Rectal smooth muscle tissue (tissue), 1 donor: ENCODE results near the gene MELTF.

Experiments
- H3K27ac ChIP-seq: one replicate; pipeline ENCODE4 v1.7.0; 2013; ENCODE audit warnings: low read depth, low read length, inconsistent platforms
- H3K27me3 ChIP-seq: one replicate; pipeline ENCODE4 v1.7.0; 2013; ENCODE audit warnings: low read length; ENCODE audit not compliant: control insufficient read depth, insufficient read depth
- H3K36me3 ChIP-seq: one replicate; pipeline ENCODE4 v1.7.0; 2013; ENCODE audit warnings: low read length; ENCODE audit not compliant: control insufficient read depth, insufficient read depth
- H3K4me1 ChIP-seq: one replicate; pipeline ENCODE4 v1.7.0; 2013; ENCODE audit warnings: low read length; ENCODE audit not compliant: control insufficient read depth, insufficient read depth
- H3K4me3 ChIP-seq: one replicate; pipeline ENCODE4 v1.7.0; 2013; ENCODE audit warnings: low read length
- H3K9ac ChIP-seq: one replicate; pipeline ENCODE4 v1.7.0; 2013; ENCODE audit warnings: low read length

MELTF gene

GRCh38 chr3:196974661-196975060 is 55.0 kb downstream of the MELTF start:
- Histone ChIP-seq H3K27me3 (no peaks in the 10 kb centered on the region), H3K4me3 (no peak overlapping the region), H3K27ac (no peak overlapping the region), H3K4me1 (no peaks in the 10 kb centered on the region), H3K36me3 (no peaks in the 10 kb centered on the region), H3K9ac (no peak overlapping the region)

- Histone ChIP-seq H3K4me3 (no peak overlapping the region), H3K36me3 (no peaks in the 10 kb centered on the region), H3K27me3 (no peaks in the 10 kb centered on the region), H3K27ac (no peak overlapping the region), H3K9ac (no peak overlapping the region), H3K4me1 (peaks cover 4% of the 10 kb centered on the region)
These were observed 58.4 kb downstream of the MELTF start for GRCh38 chr3:196971094-196971698.

- H3K36me3 ChIP-seq = no peaks in the 10 kb centered on the region
- H3K9ac ChIP-seq = no peak overlapping the region
- H3K27ac ChIP-seq = no peak overlapping the region
- H3K27me3 ChIP-seq = no peaks in the 10 kb centered on the region
- no peak overlapping the region for H3K4me3 ChIP-seq
- H3K4me1 ChIP-seq = peaks cover 4% of the 10 kb centered on the region
These were observed 59.0 kb downstream of the MELTF start for GRCh38 chr3:196970547-196971093.

GRCh38 chr3:196969660-196970546 is 59.7 kb downstream of the MELTF start:
- Histone ChIP-seq H3K9ac (no peak overlapping the region), H3K27ac (no peak overlapping the region), H3K36me3 (no peaks in the 10 kb centered on the region), H3K4me1 (peaks cover 4% of the 10 kb centered on the region), H3K4me3 (peak overlapping the region; percentile 73), H3K27me3 (no peaks in the 10 kb centered on the region)

GRCh38 chr3:196969134-196969659 is 60.4 kb downstream of the MELTF start:
- no peaks in the 10 kb centered on the region for H3K27me3 ChIP-seq
- H3K36me3 ChIP-seq = no peaks in the 10 kb centered on the region
- H3K9ac ChIP-seq = no peak overlapping the region
- H3K27ac ChIP-seq = no peak overlapping the region
- H3K4me1 ChIP-seq = peaks cover 4% of the 10 kb centered on the region
- H3K4me3 ChIP-seq = peak overlapping the region; percentile 73

- Histone ChIP-seq H3K4me1 (peaks cover 4% of the 10 kb centered on the region), H3K4me3 (peak within 1 kb of the TSS; percentile 85), H3K9ac (peak within 1 kb of the TSS; percentile 84), H3K36me3 (no peaks in the 10 kb centered on the region), H3K27ac (no peak within 1 kb of the TSS), H3K27me3 (no peaks in the 10 kb centered on the region)
These were observed 61.1 kb downstream of the MELTF start, which contains the start of gene PIGZ for GRCh38 chr3:196968233-196969133. PIGZ (minus strand) TSS chr3:196968833; CDS start chr3:196952031, 16,802 bp downstream.

- no peaks in the 10 kb centered on the region for H3K27me3 ChIP-seq
- no peaks in the 10 kb centered on the region for H3K36me3 ChIP-seq
These were observed 62.0 kb downstream of the MELTF start for GRCh38 chr3:196967412-196968232.

GRCh38 chr3:196966526-196967401 is 62.9 kb downstream of the MELTF start:
- Histone ChIP-seq H3K36me3 (no peaks in the 10 kb centered on the region), H3K4me3 (no peak overlapping the region), H3K27me3 (no peaks in the 10 kb centered on the region), H3K4me1 (peaks cover 4% of the 10 kb centered on the region), H3K9ac (no peak overlapping the region), H3K27ac (no peak overlapping the region)

More at GRCh38 chr3:196967412-196968232, 62.0 kb downstream of the MELTF start:
- H3K4me3 ChIP-seq = peak overlapping the region; percentile 85
- no peak overlapping the region for H3K9ac ChIP-seq
- peaks cover 4% of the 10 kb centered on the region for H3K4me1 ChIP-seq
- no peak overlapping the region for H3K27ac ChIP-seq

- Histone ChIP-seq H3K9ac (no peak overlapping the region), H3K27ac (no peak overlapping the region), H3K4me3 (no peak overlapping the region), H3K36me3 (no peaks in the 10 kb centered on the region), H3K4me1 (peaks cover 4% of the 10 kb centered on the region), H3K27me3 (no peaks in the 10 kb centered on the region)
These were observed 63.8 kb downstream of the MELTF start for GRCh38 chr3:196965804-196966173.

GRCh38 chr3:196965112-196965803 is 64.4 kb downstream of the MELTF start:
- H3K27ac ChIP-seq = no peak overlapping the region
- H3K4me3 ChIP-seq = no peak overlapping the region
- H3K4me1 ChIP-seq = peaks cover 4% of the 10 kb centered on the region
- no peaks in the 10 kb centered on the region for H3K36me3 ChIP-seq
- no peaks in the 10 kb centered on the region for H3K27me3 ChIP-seq
- no peak overlapping the region for H3K9ac ChIP-seq
